ENCODE data around the gene FARS2. TPM values are rescaled to one million over a fixed set of nuclear protein-coding genes. Genes with fewer than 3 reads are reported as not detected.

FARS2 gene
- polyA plus RNA-seq, 2 of the 4 experiments (the other 2 are of a cell fraction) = 12.9 to 17.5 TPM

- TF ChIP-seq MAZ (IDR thresholded peaks at IDR 0.05; ENCODE audit: borderline replicate concordance, low read depth, low read length) (no peak), MAFK (IDR thresholded peaks at IDR 0.05; ENCODE audit: partially characterized antibody) (peak; percentile 48)
- H3K27ac ChIP-seq = no peak overlapping the region
- ChIA-PET POLR2A (no interaction called here), CTCF (no interaction called here)
- no peak for FAIRE-seq
- H3K4me2 ChIP-seq = no peak overlapping the region
- H3K4me3 ChIP-seq = no peak overlapping the region
- ATAC-seq = no peak
- no peaks in the 10 kb centered on the region for H3K4me1 ChIP-seq
- 63% methylated on average over 2 of the region's 2 CpGs for WGBS (ENCODE audit: missing lambda C conversion rate)
- no peak for DNase-seq (ENCODE audit: low read depth in 1 of 2, low spot score in 1 of 2)
- no peaks in the 10 kb centered on the region for H3K9me3 ChIP-seq
Measured at GRCh38 chr6:5492356-5492755, 231.0 kb downstream of the FARS2 start.

GRCh38 chr6:5493806-5494205, 232.5 kb downstream of the FARS2 start:
- Histone ChIP-seq H3K4me3 (no peak overlapping the region), H3K4me2 (no peak overlapping the region), H3K9me3 (no peaks in the 10 kb centered on the region), H3K4me1 (no peaks in the 10 kb centered on the region), H3K27ac (no peak overlapping the region)
- ATAC-seq (no peak), DNase-seq (ENCODE audit: low read depth in 1 of 2, low spot score in 1 of 2) (no peak), FAIRE-seq (no peak)
- ChIA-PET POLR2A (interaction anchor here (0.6 kb wide), 1 partner anchor 79 kb away, joined by 8 read pairs; no protein-coding TSS in a partner anchor), CTCF (no interaction called here)
- WGBS (ENCODE audit: missing lambda C conversion rate) = 95% methylated on average over 2 of the region's 2 CpGs
- no peak for TF ChIP-seq BCL3 (IDR thresholded peaks at IDR 0.05)
- no peak for TF ChIP-seq RNF2 (IDR thresholded peaks at IDR 0.05; ENCODE audit: borderline replicate concordance, low read depth)
- TF ChIP-seq BHLHE40 (IDR thresholded peaks at IDR 0.05; ENCODE audit: low read depth, low read length) = no peak
- no peak for TF ChIP-seq NPAS2 (CRISPR knock-in tag; IDR thresholded peaks at IDR 0.05; ENCODE audit: borderline replicate concordance)
- no peak for TF ChIP-seq ZSCAN20 (CRISPR knock-in tag; IDR thresholded peaks at IDR 0.05)
- TF ChIP-seq FOSL2 (IDR thresholded peaks at IDR 0.05) = no peak
- TF ChIP-seq FOSL2 (CRISPR knock-in tag; IDR thresholded peaks at IDR 0.05) = no peak
- TF ChIP-seq FOXS1 (CRISPR knock-in tag; IDR thresholded peaks at IDR 0.05) = no peak
- TF ChIP-seq ZNF302 (CRISPR knock-in tag; IDR thresholded peaks at IDR 0.05) = no peak
- TF ChIP-seq HES2 (IDR thresholded peaks at IDR 0.05) = no peak
- TF ChIP-seq HEYL (CRISPR knock-in tag; IDR thresholded peaks at IDR 0.05) = no peak
- TF ChIP-seq MAZ (IDR thresholded peaks at IDR 0.05; ENCODE audit: borderline replicate concordance, low read depth, low read length) = no peak
- no peak for TF ChIP-seq KDM5A (IDR thresholded peaks at IDR 0.05)
- TF ChIP-seq TP53 (CRISPR knock-in tag; IDR thresholded peaks at IDR 0.05) = no peak
- TF ChIP-seq SREBF2 (IDR thresholded peaks at IDR 0.05) = no peak
- no peak for TF ChIP-seq HOXA7 (CRISPR knock-in tag; IDR thresholded peaks at IDR 0.05)
- no peak for TF ChIP-seq CBX2 (IDR thresholded peaks at IDR 0.05; ENCODE audit: borderline replicate concordance, low read depth)
- TF ChIP-seq, protein P1, sequence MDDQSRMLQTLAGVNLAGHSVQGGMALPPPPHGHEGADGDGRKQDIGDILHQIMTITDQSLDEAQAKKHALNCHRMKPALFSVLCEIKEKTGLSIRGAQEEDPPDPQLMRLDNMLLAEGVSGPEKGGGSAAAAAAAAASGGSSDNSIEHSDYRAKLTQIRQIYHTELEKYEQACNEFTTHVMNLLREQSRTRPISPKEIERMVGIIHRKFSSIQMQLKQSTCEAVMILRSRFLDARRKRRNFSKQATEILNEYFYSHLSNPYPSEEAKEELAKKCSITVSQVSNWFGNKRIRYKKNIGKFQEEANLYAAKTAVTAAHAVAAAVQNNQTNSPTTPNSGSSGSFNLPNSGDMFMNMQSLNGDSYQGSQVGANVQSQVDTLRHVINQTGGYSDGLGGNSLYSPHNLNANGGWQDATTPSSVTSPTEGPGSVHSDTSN (IDR thresholded peaks at IDR 0.05) = no peak
- TF ChIP-seq ZFP36 (IDR thresholded peaks at IDR 0.05; ENCODE audit: borderline replicate concordance, partially characterized antibody) = no peak
- TF ChIP-seq EHMT2 (IDR thresholded peaks at IDR 0.05; ENCODE audit: low read depth) = no peak
- no peak for TF ChIP-seq SMC3 (IDR thresholded peaks at IDR 0.05)

- Histone ChIP-seq H3K27ac (no peak overlapping the region), H3K4me3 (no peak overlapping the region), H3K4me1 (no peaks in the 10 kb centered on the region), H3K4me2 (no peak overlapping the region), H3K9me3 (no peaks in the 10 kb centered on the region)
- POLR2A ChIA-PET = no interaction called here
- WGBS (ENCODE audit: missing lambda C conversion rate) = 91% methylated on average over 10 of the region's 10 CpGs
- no peak for ATAC-seq
- CTCF ChIA-PET = interaction anchor here (0.9 kb wide), 1 partner anchor 13 kb away, joined by 3 read pairs; no protein-coding TSS in a partner anchor
- no peak for DNase-seq (ENCODE audit: low read depth in 1 of 2, low spot score in 1 of 2)
- no peak for FAIRE-seq
- TF ChIP-seq RCOR1 (IDR thresholded peaks at IDR 0.05; ENCODE audit: low read depth, low read length) (no peak), POLR2AphosphoS2 (conservative IDR thresholded peaks at IDR 0.05; ENCODE audit: low read length) (no peak), RAD21 (conservative IDR thresholded peaks at IDR 0.05 in 1 of 2, IDR thresholded peaks at IDR 0.05 in 1 of 2) (no peak), JUN (IDR thresholded peaks at IDR 0.05) (no peak)
Measured at GRCh38 chr6:5497896-5498578, 236.7 kb downstream of the FARS2 start.

All from A549 (cell line).